Esophagus muscularis mucosa (tissue), 4 donors: Measurements from ENCODE around the gene TMEM108.

Source experiments
- CTCF ChIP-seq, 3 experiments: fragments of 200-600 bp in 2 of 3; fragments of 450-650 bp in 1 of 3; sonication (generic) in 2 of 3; IDR thresholded peaks; one replicate each; pipeline ENCODE4 v1.5.1; 2017 to 2019; ENCODE audit warnings: antibody characterized with exemption in 3 of 3, mild to moderate bottlenecking in 2 of 3, moderate library complexity in 1 of 3
- EP300 ChIP-seq: sonication (generic); formaldehyde crosslinking; IDR thresholded peaks from one replicate; pipeline ENCODE4 v1.6.1; 2017; ENCODE audit warnings: antibody characterized with exemption
- POLR2A ChIP-seq: fragments of 450-650 bp; IDR thresholded peaks from one replicate; pipeline ENCODE4 v1.6.1; 2017; ENCODE audit warnings: antibody characterized with exemption, moderate library complexity, mild to moderate bottlenecking, low read depth
- POLR2AphosphoS5 ChIP-seq, 2 donors: sonication (generic); formaldehyde crosslinking; IDR thresholded peaks; one replicate each; pipeline ENCODE4 v1.6.1; 2017; ENCODE audit warnings: antibody characterized with exemption in 2 of 2

GRCh38 chr3:133106169-133106568, 68.0 kb downstream of the TMEM108 start:
- TF ChIP-seq CTCF (IDR thresholded peaks at IDR 0.05) (no peak), EP300 (no peak), POLR2AphosphoS5 (IDR thresholded peaks at IDR 0.05) (no peak), POLR2A (no peak)
